Stimulated activated CD4-positive, alpha-beta T cell treated with anti-CD3 and anti-CD28 coated beads, Interleukin-12 subunit alpha, Interleukin-12 subunit beta, amount 100 ng/mL, for 24 hours (primary cell): ENCODE measurements around the gene SYNJ1.

Source experiments
- DNase-seq, 2 experiments: peaks; one replicate each; pipeline ENCODE4 v3.0.0-alpha.2; 2020; ENCODE audit warnings: low read depth in 2 of 2

The SYNJ1 gene

DNA sequence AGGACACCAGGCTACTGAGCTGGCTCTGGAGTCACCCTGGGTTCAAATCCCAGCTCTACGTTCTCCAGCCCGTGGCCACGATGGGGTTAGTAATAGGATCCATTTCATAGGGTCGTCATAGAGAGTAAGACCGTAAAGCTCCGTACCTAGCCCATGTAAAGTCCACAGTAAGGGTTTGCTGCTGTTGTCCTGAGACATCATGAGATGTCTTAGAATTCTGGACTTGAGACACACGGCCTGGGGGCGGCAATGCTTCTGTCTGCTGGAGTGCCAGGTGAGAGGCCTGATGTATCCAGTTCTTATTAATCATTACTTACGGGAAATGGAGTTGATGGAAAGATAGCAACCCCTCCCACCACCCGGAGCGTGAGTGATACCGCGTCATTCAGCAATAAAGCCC, 146.1 kb downstream of the SYNJ1 start:
- no peak for DNase-seq

DNA sequence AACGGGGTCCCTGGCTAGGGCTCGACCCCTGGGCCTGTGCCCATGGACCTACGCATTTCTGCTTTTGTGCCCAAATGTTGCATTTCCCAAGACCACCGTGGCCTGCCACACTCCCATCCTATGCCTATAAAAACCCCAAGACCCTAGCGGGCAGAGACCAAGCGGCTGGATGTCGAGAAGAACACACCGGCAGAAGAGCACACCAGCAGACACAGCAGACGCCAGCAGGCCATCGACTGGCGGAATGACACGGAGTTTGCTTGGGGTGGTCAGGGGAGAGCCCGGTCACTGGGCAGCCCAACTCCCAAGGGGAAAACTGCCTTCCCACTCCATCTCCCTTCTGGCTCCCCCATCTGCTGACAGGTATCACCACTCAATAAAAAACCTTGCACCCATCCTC, 146.9 kb downstream of the SYNJ1 start:
- no peak for DNase-seq
